GM18870 (cell line): ENCODE measurements around the gene YPEL1.

Experiments
- ATAC-seq: cut with Tn5 transposase; IDR thresholded peaks from one replicate; pipeline ENCODE4 v1.9.1; 2021; ENCODE audit warnings: moderate library complexity; ENCODE audit not compliant: unreplicated experiment

The YPEL1 gene

GRCh38 chr22:21735200-21736083 is at the start of gene YPEL1:
Gene YPEL1, minus strand, starts transcription at chr22:21735794. Its CDS starts 25,050 bp downstream, at chr22:21710744.
- peak; percentile 58 for ATAC-seq

DNA sequence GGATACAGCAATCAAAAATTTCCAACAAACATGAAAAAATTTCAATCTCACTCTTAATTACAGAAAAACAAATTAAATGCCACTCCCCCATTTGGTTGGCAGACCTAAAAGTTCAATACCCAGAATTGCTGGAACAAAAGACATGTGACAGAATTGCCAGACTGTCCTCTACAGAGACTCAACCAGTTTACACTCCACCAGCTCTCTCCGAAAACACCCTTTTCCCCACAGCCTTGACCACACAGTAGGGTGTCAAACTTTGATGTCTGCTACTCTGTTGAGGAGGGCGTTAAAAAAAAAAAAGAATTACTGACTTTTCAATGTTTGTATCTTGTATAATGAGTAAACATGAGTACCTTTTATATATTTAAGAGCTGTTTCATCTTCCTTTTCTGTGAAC is 44.7 kb upstream of the YPEL1 start:
- no peak for ATAC-seq

DNA sequence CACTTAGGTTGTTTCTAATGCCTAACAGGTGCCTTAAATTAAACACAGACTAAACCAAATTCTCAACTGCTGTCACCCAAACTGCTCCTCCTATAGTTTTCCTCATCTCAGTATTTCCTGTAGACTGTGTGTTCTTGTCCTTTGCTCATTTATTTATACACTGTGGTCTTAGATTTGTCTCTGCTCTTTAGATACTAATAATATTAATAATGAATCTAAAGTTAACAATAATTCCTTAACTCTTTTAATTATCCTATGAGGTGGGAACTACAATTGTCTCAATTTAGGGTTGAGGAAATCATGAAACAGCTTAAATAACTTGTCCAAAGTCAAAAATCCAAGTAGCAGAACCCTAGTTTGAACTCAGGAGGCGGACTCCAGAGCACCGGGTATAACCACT is 43.9 kb upstream of the YPEL1 start:
- no peak for ATAC-seq

- ATAC-seq = no peak
Measured at GRCh38 chr22:21778705-21779363, 43.2 kb upstream of the YPEL1 start.

GRCh38 chr22:21771631-21771976 is 36.0 kb upstream of the YPEL1 start:
- ATAC-seq = no peak

- no peak for ATAC-seq
Measured at GRCh38 chr22:21768435-21768834, 32.8 kb upstream of the YPEL1 start.

DNA sequence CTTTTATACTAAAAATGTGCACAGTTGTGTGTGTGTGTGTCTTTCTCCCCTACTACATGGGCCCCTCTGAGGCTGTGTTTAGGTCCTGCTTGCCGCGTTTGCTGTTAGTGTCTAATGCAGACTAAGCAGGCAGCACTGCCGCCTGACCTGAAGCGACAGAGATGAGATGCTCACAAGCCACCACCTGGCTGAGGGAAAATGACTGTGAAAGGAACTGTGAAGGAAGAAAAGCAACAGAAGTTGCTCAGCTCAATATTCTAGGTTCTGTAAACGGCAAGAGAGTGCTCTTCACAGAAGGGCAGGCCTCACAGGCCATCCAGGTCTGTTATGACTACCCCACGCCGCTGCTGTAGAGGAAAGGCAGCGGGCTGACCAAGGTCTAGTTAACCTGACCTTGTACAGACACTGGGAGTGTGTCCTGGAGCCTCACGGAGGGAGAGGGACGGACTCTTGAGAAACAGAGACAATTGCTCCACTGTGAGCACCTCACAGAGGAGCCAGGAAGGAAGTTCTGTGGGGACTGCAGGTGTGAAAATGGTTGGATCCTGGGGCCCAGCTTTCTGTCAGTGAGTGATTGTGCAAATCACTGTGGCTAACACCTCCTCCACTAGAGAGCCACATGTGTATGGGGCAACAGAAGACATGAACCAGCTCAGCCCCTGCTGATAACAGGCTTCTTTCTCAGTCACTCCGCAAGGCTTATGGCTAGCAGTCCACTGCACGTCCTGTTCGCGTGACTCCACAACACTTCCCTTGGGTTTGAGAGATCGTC is 31.3 kb upstream of the YPEL1 start:
- ATAC-seq = no peak

- ATAC-seq = no peak
Measured at GRCh38 chr22:21765909-21766529, 30.4 kb upstream of the YPEL1 start.

GRCh38 chr22:21764038-21764804 is 28.6 kb upstream of the YPEL1 start:
- no peak for ATAC-seq

DNA sequence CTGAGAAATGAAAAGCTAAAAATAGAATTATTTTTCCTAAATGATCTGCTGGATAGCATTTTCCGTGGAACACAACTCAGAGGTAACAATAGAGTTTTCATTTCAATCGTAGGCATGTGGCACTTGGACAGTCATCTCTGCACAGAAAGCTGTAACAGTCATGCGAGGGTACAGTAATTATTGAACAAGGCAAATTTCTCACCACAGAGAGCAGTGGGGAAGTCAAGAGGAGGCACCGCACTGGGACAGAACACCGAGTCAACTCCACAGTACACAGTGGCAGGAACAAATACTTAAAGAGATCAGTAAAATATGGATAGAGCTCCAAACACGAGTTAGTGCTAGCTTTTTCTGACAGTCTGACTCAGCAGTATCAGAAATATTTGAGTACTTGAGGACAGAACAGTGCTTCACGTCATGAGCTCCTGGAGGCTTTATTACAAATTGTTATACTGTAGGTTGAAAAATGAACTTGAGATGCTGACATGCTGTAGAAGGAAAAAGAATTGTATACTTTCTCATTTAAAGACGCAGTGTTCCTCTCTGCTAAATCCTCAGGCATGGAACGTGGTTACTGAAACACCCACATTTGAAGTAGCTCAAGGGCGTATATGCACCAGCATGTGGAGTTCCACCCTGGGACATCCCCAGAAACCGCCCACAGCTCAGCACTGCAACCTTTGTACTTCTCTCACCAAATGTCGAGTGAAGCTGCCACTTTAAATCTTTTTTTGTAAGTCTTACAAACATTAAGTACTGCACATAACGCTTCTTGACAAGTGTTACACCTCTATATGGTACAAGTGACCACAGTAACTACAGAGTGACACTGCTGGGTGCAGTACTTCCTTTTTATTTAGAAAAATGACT is 27.4 kb upstream of the YPEL1 start:
- peak; percentile 42 for ATAC-seq

DNA sequence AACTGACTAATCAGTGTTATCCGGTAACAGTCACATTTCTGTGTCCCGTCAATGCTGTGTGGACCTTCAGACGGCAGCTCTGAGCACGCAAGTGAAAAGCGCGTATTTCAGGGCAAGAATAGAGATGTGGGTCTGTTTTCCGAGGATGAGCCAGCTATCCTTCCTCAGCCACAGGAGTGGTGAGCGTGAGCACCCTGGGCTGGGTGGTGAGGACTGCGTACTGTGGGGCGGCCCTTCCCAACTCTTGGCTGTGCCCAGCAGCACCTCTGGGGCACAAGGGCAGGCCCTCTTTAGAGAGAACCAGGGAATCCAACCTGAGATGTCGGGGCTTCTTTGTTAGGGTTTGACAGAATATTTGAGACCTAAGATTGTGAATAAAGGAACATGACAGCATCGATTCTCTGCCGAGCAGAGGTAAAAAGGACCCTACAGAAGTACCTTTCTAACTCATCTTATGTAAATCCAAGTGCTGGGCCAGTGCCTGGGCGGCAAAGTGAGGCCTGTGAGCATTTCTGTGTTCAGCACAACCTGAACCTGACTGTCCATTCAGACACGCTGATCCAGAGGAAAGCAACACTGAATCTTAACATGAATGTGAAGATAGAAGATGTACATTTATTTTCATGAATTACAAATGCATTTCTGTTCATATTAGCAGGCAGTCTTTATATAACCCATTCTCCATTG is 26.5 kb upstream of the YPEL1 start:
- ATAC-seq = no peak

- ATAC-seq = no peak
Measured at GRCh38 chr22:21761086-21761485, 25.5 kb upstream of the YPEL1 start.

DNA sequence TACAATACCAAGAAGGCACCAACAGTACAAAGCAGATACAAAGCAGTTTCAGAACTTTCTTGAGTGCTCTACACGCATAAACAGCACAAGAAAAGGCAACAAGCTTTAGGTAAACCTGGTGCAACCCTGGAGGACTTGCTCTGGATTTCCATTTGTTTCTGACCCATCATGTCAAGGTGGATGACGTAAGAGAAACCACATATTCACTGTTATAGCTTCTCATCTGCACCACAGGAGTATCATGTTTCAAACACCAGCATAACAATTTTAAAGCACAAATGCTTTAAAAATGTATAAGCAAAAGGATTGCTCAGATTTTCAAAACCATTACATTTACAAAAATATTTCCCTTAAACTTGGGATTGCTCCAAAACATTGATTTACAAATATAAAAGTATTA is 25.0 kb upstream of the YPEL1 start:
- ATAC-seq = no peak

DNA sequence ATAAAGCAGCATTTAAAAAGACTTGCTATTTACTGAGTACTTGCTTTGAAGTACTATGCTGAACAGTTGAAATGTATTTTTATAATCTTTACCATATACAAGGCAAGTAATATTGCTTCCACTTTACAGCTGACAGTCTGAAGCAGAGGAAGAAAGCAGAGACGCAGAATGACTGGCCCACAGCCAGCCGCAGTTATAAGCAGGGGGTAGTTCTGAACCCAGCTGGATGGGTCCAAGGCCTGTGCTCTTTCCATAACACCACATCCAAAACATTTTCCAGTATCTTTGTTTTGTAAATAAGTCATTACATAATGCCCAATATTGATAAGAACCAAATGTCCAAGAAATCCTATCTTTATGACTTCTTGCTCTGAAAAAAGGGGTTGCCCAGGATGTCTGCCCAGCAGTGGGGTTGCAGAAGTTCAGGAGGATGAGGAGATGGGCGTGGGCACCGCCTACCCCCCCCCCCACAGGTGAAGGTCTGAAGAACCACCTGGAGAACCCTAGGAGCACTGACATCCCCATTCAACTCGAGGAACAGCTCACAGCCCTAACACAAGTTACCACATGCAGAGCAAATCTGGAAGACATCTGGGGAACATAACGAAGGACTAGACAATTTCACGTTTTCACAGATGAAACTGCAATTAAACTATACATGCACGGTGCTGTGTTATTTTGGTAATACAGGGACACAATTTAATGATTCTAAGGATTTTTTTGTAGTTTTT is 24.2 kb upstream of the YPEL1 start:
- ATAC-seq = no peak

DNA sequence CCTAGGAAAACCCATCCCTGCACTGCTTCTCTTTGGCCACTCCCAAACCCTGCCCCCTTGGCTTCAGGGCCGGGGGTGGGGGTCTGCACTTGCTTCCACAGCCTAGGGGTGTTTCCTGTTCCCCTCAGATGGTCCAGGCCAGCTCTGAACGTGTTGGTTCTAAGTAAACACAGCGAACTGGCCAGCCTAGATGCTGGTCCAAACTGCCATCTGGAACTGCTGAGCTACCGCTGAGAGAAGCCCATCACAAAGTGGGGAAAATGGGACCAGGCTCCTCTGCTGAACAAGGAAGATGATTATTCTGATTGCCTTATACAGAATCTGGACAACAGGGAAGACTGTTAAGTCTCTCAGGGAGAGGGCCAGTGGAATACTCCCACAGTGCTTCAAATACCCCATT is 23.5 kb upstream of the YPEL1 start:
- ATAC-seq = no peak

DNA sequence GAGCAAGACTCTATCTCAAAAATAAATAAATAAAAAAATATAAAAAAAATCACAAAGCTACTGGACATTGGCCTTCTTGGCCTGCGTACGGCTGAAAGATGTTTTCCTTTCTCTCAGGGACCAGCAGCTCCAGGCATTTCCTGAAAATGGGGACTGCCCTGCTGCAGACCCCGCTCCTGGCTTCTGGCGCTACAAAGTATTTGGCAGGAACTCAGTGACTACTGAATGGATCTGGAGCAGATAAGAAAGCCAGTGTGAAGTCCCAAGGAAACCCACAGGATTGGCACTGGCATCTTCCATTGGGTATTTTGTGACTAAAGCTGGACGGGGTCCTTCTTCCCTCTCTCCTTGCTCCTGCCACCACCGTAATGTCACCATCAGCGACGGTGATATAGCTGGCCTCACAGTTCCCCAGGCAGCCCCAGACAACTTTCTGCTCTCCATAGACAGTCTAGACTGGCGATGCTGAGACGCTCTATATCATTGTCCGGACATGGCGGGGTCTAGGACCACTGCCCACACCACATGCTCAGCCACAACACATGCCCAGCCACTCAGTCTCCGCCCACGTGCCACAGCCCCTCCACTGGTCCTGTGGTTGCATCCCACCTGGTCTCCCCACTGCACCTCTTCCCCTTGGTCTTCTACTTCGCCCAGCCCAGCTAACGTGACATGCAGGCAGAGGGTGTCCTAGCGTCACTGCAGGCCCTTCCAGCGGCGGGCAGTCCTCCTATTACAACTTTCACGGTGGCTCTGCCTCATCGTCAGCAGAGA is 22.7 kb upstream of the YPEL1 start:
- ATAC-seq = no peak

DNA sequence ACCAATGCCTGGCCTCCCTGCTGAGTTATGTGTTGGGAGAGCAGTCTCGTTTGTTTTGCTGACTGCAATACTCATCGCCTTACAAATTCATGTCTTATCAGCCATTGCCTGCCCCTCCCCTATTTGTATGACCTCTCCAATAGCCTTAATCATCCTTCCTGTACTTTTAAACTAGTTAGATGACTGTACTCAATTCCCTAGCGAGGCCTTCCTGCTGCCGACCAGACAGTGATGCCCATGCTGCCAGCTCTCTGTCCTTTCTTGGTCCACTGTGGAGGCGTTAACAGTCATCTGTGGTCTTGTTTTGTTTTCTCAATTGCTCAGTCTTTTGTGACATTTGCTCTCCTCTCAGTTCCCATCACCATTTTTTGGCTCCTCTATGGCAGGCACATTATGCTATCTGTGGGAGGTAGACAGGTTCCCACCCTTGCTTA is 20.3 kb upstream of the YPEL1 start:
- ATAC-seq = no peak

- no peak for ATAC-seq
Measured at GRCh38 chr22:21754523-21754922, 18.9 kb upstream of the YPEL1 start.
